Neural cell (in vitro differentiated cells): Measurements from ENCODE around the gene PFN3.

Source experiments
- CTCF ChIP-seq: fragments of 450-650 bp; IDR thresholded peaks from 2 replicates; pipeline ENCODE4 v1.5.1; 2014; ENCODE audit warnings: antibody characterized with exemption, mild to moderate bottlenecking, moderate library complexity; ENCODE audit not compliant: poor library complexity, severe bottlenecking
- EP300 ChIP-seq: fragments of 450-650 bp; conservative IDR thresholded peaks from 2 replicates; pipeline ENCODE4 v1.6.1; 2014; ENCODE audit warnings: antibody characterized with exemption, mild to moderate bottlenecking, moderate library complexity; ENCODE audit not compliant: poor library complexity, severe bottlenecking
- EZH2 ChIP-seq: fragments of 200-600, 300-800 bp; shearing (Covaris generic), sonication (generic); IDR thresholded peaks from 2 replicates; pipeline ENCODE4 v1.6.1; 2014; ENCODE audit warnings: antibody characterized with exemption, low read length, borderline replicate concordance, mild to moderate bottlenecking; ENCODE audit not compliant: insufficient read depth, poor library complexity, severe bottlenecking
- POLR2AphosphoS5 ChIP-seq: IDR thresholded peaks from 2 replicates; pipeline ENCODE4 v1.6.1; 2012
- RAD21 ChIP-seq: fragments of 450-650 bp; conservative IDR thresholded peaks from 2 replicates; pipeline ENCODE4 v1.6.1; 2014; ENCODE audit warnings: antibody characterized with exemption, mild to moderate bottlenecking, moderate library complexity
- REST ChIP-seq: IDR thresholded peaks from 2 replicates; pipeline ENCODE4 v1.6.1; 2012; ENCODE audit warnings: borderline replicate concordance
- TAF1 ChIP-seq: IDR thresholded peaks from 2 replicates; pipeline ENCODE4 v1.6.1; 2012; ENCODE audit warnings: low read depth

- TF ChIP-seq RAD21, result no peak
- no peak for TF ChIP-seq TAF1
- TF ChIP-seq EP300, result no peak
- TF ChIP-seq CTCF, result no peak
- no peak for TF ChIP-seq EZH2
- TF ChIP-seq POLR2AphosphoS5, result no peak
- TF ChIP-seq REST, result no peak
Measured at GRCh38 chr5:177425196-177425800, 24.8 kb upstream of the PFN3 start.
